Nephron (organoid): Measurements from ENCODE around the gene HDAC4.

Experiments
- H3K27ac Mint-ChIP-seq, 3 experiments: 2 replicates each; pipeline ENCODE4 v1.8.0; 2020; ENCODE audit warnings: mixed read lengths in 3 of 3, mild to moderate bottlenecking in 2 of 3, moderate library complexity in 1 of 3
- H3K27me3 Mint-ChIP-seq: 2 replicates; pipeline ENCODE4 v1.8.0; 2021; ENCODE audit warnings: low read depth, mild to moderate bottlenecking, moderate library complexity, mixed read lengths
- H3K36me3 Mint-ChIP-seq: 2 replicates; pipeline ENCODE4 v1.8.0; 2020; ENCODE audit warnings: low read depth, mixed read lengths
- H3K4me1 Mint-ChIP-seq: 2 replicates; pipeline ENCODE4 v1.8.0; 2020; ENCODE audit warnings: mixed read lengths
- H3K4me3 Mint-ChIP-seq, 3 experiments: 2 replicates each; pipeline ENCODE4 v1.8.0; 2020; ENCODE audit warnings: mild to moderate bottlenecking in 3 of 3, mixed read lengths in 3 of 3, moderate library complexity in 2 of 3
- H3K9me3 Mint-ChIP-seq: 2 replicates; pipeline ENCODE4 v1.8.0; 2020; ENCODE audit warnings: mixed read lengths
- TF ChIP-seq, protein P1 (sequence below), 3 experiments: fragments of 200-600 bp; sonication (generic); IDR thresholded peaks; one replicate each; pipeline ENCODE4 v1.5.0; 2021; ENCODE audit warnings: antibody characterized with exemption in 3 of 3; ENCODE audit not compliant: unreplicated experiment in 3 of 3

HDAC4 gene

DNA sequence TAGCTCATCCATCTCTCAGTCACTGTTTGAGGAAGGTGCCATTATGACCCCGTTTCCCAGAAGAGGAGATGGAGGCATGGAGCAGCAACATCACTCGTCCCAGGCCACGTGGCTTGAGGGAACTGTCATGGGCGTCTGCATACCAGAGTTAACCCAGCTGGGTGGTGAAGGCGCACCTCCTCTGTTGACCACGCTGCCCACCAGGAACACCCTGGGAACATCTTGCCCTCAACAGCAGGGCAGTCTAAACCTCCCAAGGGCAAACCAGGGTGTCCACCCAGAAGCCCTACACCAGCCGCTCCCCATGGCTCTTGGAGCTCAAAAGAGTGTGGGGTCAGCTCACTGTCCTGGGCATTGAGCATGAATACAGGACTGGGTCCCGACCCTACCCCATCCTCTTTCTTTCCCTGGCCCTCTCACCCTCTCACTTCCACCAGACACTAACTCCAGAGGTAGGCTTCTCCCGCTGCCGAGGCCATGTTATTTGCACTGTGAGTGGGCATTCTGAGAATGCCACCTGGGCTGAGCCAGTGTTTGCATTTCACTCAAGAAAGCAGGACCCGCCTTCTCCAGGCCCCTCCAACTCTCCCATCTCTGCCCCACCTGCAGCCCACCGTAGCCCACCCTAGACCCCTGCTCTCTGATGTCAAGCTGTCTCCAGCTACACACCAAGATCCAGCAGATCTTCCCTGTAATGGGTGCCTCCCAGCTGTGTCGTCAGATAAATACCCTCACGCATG is 259.6 kb downstream of the HDAC4 start:
- H3K4me1 Mint-ChIP-seq: no peaks in the 10 kb centered on the region

DNA sequence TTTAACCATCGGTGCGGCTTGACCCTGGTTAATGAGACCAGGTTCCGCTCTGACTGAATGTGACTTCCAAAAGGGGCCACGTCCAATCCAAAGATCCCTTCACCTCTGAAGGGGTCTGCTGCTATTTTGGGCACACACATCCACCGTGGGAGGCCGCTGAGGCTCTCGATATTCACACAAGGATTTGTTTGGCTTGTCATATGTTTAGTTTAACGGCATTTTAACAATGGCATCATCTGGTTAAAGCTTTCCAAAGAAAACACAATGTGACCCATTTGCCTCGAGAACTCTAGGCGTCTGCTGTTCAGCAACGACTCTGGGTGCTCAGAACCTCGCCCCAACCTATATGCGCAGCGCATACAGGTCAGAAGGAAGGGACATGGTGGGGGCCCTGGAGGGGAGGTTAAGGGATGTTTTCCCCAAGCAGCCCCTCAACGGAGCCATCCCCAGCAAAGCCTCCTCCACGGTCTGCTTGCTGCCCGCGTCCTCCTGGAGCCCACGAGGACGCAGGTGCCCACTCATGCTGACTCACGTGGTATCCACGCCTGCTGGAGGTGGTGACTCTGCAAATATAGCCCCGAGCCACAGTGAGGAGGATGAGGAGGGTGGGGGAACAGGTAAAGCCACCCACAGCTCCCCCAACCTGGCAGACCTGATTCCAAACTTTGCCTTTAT is 260.3 kb downstream of the HDAC4 start:
- no peaks in the 10 kb centered on the region for H3K4me1 Mint-ChIP-seq
- TF ChIP-seq, protein P1, sequence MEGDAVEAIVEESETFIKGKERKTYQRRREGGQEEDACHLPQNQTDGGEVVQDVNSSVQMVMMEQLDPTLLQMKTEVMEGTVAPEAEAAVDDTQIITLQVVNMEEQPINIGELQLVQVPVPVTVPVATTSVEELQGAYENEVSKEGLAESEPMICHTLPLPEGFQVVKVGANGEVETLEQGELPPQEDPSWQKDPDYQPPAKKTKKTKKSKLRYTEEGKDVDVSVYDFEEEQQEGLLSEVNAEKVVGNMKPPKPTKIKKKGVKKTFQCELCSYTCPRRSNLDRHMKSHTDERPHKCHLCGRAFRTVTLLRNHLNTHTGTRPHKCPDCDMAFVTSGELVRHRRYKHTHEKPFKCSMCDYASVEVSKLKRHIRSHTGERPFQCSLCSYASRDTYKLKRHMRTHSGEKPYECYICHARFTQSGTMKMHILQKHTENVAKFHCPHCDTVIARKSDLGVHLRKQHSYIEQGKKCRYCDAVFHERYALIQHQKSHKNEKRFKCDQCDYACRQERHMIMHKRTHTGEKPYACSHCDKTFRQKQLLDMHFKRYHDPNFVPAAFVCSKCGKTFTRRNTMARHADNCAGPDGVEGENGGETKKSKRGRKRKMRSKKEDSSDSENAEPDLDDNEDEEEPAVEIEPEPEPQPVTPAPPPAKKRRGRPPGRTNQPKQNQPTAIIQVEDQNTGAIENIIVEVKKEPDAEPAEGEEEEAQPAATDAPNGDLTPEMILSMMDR (IDR thresholded peaks at IDR 0.05; ENCODE audit: unreplicated experiment in 3 of 3): no peak

More for the DNA sequence above, 259.6 kb downstream of the HDAC4 start:
- no peaks in the 10 kb centered on the region for H3K9me3 Mint-ChIP-seq
- no peak overlapping the region for H3K4me3 Mint-ChIP-seq
- H3K27ac Mint-ChIP-seq: no peak overlapping the region
- peaks cover 32% of the 10 kb centered on the region for H3K36me3 Mint-ChIP-seq
- TF ChIP-seq, protein P1 (IDR thresholded peaks at IDR 0.05; ENCODE audit: unreplicated experiment in 3 of 3): no peak
- H3K27me3 Mint-ChIP-seq: no peaks in the 10 kb centered on the region

DNA sequence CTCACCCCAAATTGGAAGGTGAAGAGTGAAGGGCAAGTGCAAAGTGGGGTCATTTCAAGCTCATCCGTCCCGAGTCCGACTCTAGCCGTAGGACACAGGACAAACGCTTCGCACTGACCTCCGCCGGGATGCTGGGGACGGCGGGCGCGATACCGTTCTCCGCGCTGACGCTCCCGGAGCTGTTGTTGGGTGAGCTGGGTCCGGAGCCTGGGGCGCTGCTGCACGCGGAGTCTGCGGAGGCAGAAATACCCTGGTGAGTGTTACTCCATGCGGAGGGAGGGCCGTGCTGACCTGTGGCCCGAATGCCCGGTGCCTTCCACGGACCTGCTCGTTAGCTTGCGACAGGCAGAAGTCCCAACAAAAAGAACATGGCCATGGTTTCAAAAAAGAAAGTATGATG is 261.3 kb downstream of the HDAC4 start:
- Mint-ChIP-seq H3K4me3 (no peak overlapping the region), H3K4me1 (no peaks in the 10 kb centered on the region), H3K27ac (no peak overlapping the region), H3K9me3 (no peaks in the 10 kb centered on the region), H3K36me3 (peaks cover 47% of the 10 kb centered on the region), H3K27me3 (no peaks in the 10 kb centered on the region)
- TF ChIP-seq, protein P1 (IDR thresholded peaks at IDR 0.05; ENCODE audit: unreplicated experiment in 3 of 3): no peak

More for the DNA sequence above, 260.3 kb downstream of the HDAC4 start:
- Mint-ChIP-seq H3K27ac (no peak overlapping the region), H3K27me3 (no peaks in the 10 kb centered on the region), H3K36me3 (peaks cover 38% of the 10 kb centered on the region), H3K9me3 (no peaks in the 10 kb centered on the region), H3K4me3 (no peak overlapping the region)

DNA sequence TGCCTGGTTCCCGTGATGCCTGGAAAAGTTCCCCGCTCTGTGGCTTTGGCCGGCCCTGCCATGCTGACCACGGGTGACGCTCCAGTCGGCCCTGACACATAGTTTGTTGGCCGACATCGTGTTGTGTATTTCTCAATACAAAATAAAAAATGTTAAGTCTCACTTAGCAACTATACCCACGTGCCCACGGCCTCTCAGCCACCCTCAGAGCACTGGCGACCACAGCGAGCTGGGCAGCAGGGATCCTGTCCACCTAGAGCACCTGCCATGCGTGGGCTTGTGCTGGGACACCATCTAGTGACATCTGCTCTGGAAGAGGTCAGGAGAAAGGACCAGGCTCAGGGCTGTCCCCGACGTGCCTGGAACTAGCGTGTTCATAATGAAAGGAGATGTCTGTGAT is 261.7 kb downstream of the HDAC4 start:
- Mint-ChIP-seq H3K4me3 (no peak overlapping the region), H3K36me3 (peaks cover 50% of the 10 kb centered on the region), H3K9me3 (no peaks in the 10 kb centered on the region), H3K4me1 (no peaks in the 10 kb centered on the region), H3K27ac (no peak overlapping the region), H3K27me3 (no peaks in the 10 kb centered on the region)
- TF ChIP-seq, protein P1 (IDR thresholded peaks at IDR 0.05; ENCODE audit: unreplicated experiment in 3 of 3): no peak

DNA sequence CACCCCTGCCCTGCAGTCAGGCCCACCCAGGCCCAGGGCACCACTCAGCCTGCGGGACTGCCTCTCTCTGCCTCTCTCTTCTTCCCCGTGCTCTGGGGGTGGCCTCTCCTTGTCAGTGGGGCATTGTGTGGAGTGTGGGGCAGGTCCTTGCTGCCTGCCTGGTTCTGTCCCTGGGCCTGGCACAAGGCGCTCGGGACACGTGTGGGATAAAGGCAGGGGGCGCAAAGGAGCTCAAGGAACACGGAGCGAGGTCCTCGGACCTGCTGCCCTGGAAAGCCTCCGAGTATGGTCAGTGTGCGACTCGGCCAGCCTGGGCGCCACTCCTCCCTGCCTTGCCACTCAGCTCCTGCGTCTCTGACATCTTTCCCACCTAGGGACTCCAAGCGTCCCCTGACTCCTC is 262.2 kb downstream of the HDAC4 start:
- Mint-ChIP-seq H3K27ac (no peak overlapping the region), H3K9me3 (no peaks in the 10 kb centered on the region), H3K4me3 (no peak overlapping the region), H3K36me3 (peaks cover 50% of the 10 kb centered on the region), H3K27me3 (no peaks in the 10 kb centered on the region), H3K4me1 (no peaks in the 10 kb centered on the region)
- TF ChIP-seq, protein P1 (IDR thresholded peaks at IDR 0.05; ENCODE audit: unreplicated experiment in 3 of 3): no peak
